Psoas muscle (tissue), 8 donors: ENCODE results near the gene SLC43A2. TPM values are rescaled to one million over a fixed set of nuclear protein-coding genes. Genes with fewer than 3 reads are reported as not detected.
A peak's percentile ranks its signal among the peaks of the same experiment; 100 is the strongest.

Experiments used
- ATAC-seq, 4 donors: fragments of 200-7000 bp; cut with Tn5 transposase; one replicate each; pipeline ENCODE4 v1.9.1; 2020; ENCODE audit warnings: moderate library complexity in 3 of 4, mild to moderate bottlenecking in 2 of 4
- DNase-seq, 2 donors: peaks; one replicate each; pipeline ENCODE4 v3.0.0-alpha.2; 2020
- H3K27ac ChIP-seq: fragments of 200-600 bp; one replicate; pipeline ENCODE4 v1.8.0; 2022
- H3K27me3 ChIP-seq, 3 donors: fragments of 200-600 bp in 1 of 3; one replicate each; pipeline versions ENCODE4 v1.6.1 to v1.8.0; 2013 to 2022; ENCODE audit warnings: low read length in 2 of 3, mild to moderate bottlenecking in 2 of 3, moderate library complexity in 1 of 3; ENCODE audit not compliant: insufficient read depth in 3 of 3
- H3K36me3 ChIP-seq, 2 donors: fragments of 200-600 bp in 1 of 2; one replicate each; pipeline versions ENCODE4 v1.6.1 to v1.8.0; 2013 to 2022; ENCODE audit warnings: low read depth in 1 of 2, mild to moderate bottlenecking in 1 of 2, moderate library complexity in 1 of 2; ENCODE audit not compliant: insufficient read depth in 1 of 2
- H3K4me1 ChIP-seq: fragments of 200-600 bp; one replicate; pipeline ENCODE4 v1.8.0; 2022
- H3K4me3 ChIP-seq: fragments of 200-600 bp; one replicate; pipeline ENCODE4 v1.8.0; 2022; ENCODE audit warnings: mild to moderate bottlenecking
- H3K9me3 ChIP-seq: fragments of 200-600 bp; one replicate; pipeline ENCODE4 v1.8.0; 2022
- CTCF ChIP-seq: fragments of 200-600 bp; IDR thresholded peaks from one replicate; pipeline ENCODE4 v1.8.0; 2022; ENCODE audit warnings: antibody characterized with exemption
- WGBS, 3 donors: extraction: QIAGEN DNeasy Blood & Tissue Kit; methylation state at CpG; one replicate each; pipeline versions ENCODE4 v1.1.6 to v1.1.7; 2013; 5-methylcytosine and 5-hydroxymethylcytosine counted together
- intact Hi-C, 2 donors: fragments of 100-400 bp; cut with DNase I; formaldehyde crosslinking; loops; one replicate each; pipeline versions ENCODE4 v1.11.0 to v1.14.2; 2022
- polyA plus RNA-seq, 3 donors: library from polyadenylated mRNA; stranded (reverse); fragments of 200-250 nt; gene quantifications; one replicate each; pipeline ENCODE4 v1.2.3, GENCODE V29; 2013
- total RNA-seq, 4 donors: library from RNA; stranded (reverse); fragmentation: NEBNext Ultra II Directional in 2 of 4; extraction: Animal tissue kit (Norgen Biotek cat#: 25700) in 2 of 4; gene quantifications; one replicate each; pipeline versions ENCODE4 v1.2.1 to v1.2.4, GENCODE V29; 2021 to 2023
- donor health status: healthy with polysubstance abuse.
- donor health status: DM: no; HTN: no; CAD: no; lungs with moderate emphysema.
- donor health status: Bipolar disorder and iron deficiency.
- donor health status: healthy.
- donor health status: DM: yes; HTN: yes; CAD: no.
- donor health status: DM: no; HTN: no; CAD: no.
- donor health status: DM: no; HTN: no; CAD: no.
- donor health status: DM: yes; HTN: yes; CAD: no.

Gene SLC43A2
- total and polyA plus RNA-seq, 7 donors: 9.5 to 70.5 (median 21.7) TPM

- intact Hi-C loops: loop anchor here in 1 of 2 donors (2.0 kb wide), 1 partner anchor 18 kb away; no protein-coding TSS in a partner anchor
- peak overlapping the region; percentile 90 for H3K4me3 ChIP-seq
- no peaks in the 10 kb centered on the region for H3K27me3 ChIP-seq
- peak overlapping the region; percentile 100 for H3K27ac ChIP-seq
- H3K9me3 ChIP-seq: no peaks in the 10 kb centered on the region
- no peak for TF ChIP-seq CTCF
- DNase-seq (no peak), ATAC-seq (no peak)
- peaks cover 12 to 77% of the 10 kb centered on the region in 2 donors for H3K36me3 ChIP-seq
- 66 to 80% (median 70%) methylated on average over 22 of the region's 22 CpGs for WGBS, 3 donors
- peaks cover 23% of the 10 kb centered on the region for H3K4me1 ChIP-seq
These were observed 22.3 kb upstream of the SLC43A2 start for GRCh38 chr17:1650731-1651558.

GRCh38 chr17:1649844-1650501, 21.3 kb upstream of the SLC43A2 start, which contains the start of gene RILP:
TSS of gene RILP (minus strand) at chr17:1649866. CDS start at chr17:1649804, 62 bp downstream.
- intact Hi-C loops: loop anchor here in 1 of 2 donors (2.0 to 5.0 kb wide), 2 partner anchors 19 to 73 kb away; no protein-coding TSS in a partner anchor
- no peaks in the 10 kb centered on the region for H3K27me3 ChIP-seq
- ATAC-seq (peak; percentile 66 to 70 (median 66)), DNase-seq (peak; percentile 85 to 89)
- no peaks in the 10 kb centered on the region for H3K9me3 ChIP-seq
- peak within 1 kb of the TSS; percentile 100 for H3K27ac ChIP-seq
- no peak for TF ChIP-seq CTCF
- H3K4me3 ChIP-seq: peak within 1 kb of the TSS; percentile 90
- peaks cover 12 to 77% of the 10 kb centered on the region in 2 donors for H3K36me3 ChIP-seq
- 10 to 13% (median 12%) methylated on average over 22 to 23 of the region's 23 CpGs for WGBS, 3 donors
- peaks cover 23% of the 10 kb centered on the region for H3K4me1 ChIP-seq

- Histone ChIP-seq H3K27me3 (no peaks in the 10 kb centered on the region), H3K36me3 (peaks cover 7 to 69% of the 10 kb centered on the region in 2 donors), H3K4me1 (peaks cover 25% of the 10 kb centered on the region), H3K9me3 (no peaks in the 10 kb centered on the region), H3K27ac (peak overlapping the region; percentile 100), H3K4me3 (peak overlapping the region; percentile 90)
- DNase-seq: peak; percentile 96 to 98
- intact Hi-C loops: loop anchor here in 1 of 2 donors (5.0 kb wide), 1 partner anchor 72 kb away; no protein-coding TSS in a partner anchor
- TF ChIP-seq CTCF: peak; percentile 85
- WGBS, 3 donors: 0 to 1% (median 0%) methylated on average over 36 to 100 of the region's 100 CpGs
- peak; percentile 69 to 76 (median 74) for ATAC-seq
These were observed 20.6 kb upstream of the SLC43A2 start for GRCh38 chr17:1648963-1649843.
